ENCODE data around the gene FAM13A. TPM values are rescaled to one million over a fixed set of nuclear protein-coding genes. Genes with fewer than 3 reads are reported as not detected.
A peak's percentile ranks its signal among the peaks of the same experiment; 100 is the strongest.
"Not testable (repeated sequence)": the region's sequence is repeated elsewhere in the genome, so short reads cannot be mapped to it uniquely, and the experiment has no call there.

Gene FAM13A
- total RNA-seq: 10 to 100 TPM; 20.7 to 35.2 TPM
- long read RNA-seq, donor 1, partial matches to known transcripts: 6 of 14 reads
- long read RNA-seq, donor 1, other reads (novel, unspliced or antisense): 8 of 14 reads
- long read RNA-seq, donor 2, partial matches to known transcripts: 8 of 19 reads
- long read RNA-seq, donor 2, other reads (novel, unspliced or antisense): 9 of 19 reads

DNA sequence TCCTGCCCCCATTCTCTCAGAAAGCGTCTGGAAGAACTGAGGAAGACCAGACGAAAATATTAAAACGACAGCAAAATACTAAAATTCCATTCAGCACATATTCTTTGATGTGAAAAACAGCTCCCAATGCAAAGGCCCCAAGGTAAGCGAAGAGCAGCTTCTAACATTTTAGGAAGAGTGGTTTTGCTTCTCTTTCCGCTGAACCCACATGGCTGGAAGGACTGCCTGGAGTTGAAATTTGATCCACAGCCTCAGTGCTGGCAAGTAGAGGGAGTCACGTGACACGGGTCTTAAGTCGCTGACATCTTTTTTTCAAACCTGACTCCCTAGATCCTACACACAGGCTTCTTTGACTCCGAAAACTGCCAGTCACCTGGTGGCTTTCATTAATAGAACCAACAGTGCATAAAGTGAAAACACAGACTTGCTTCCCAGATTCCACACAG, at the start of gene FAM13A:
Gene FAM13A (minus strand): TSS at position 233 of the 446 bp plus-strand sequence. CDS start 221 bp downstream, at position 12.
- intact Hi-C loops (cut with DNase I): no loop called here
- DNase-seq (ENCODE audit: low spot score): peak; percentile 90

DNA sequence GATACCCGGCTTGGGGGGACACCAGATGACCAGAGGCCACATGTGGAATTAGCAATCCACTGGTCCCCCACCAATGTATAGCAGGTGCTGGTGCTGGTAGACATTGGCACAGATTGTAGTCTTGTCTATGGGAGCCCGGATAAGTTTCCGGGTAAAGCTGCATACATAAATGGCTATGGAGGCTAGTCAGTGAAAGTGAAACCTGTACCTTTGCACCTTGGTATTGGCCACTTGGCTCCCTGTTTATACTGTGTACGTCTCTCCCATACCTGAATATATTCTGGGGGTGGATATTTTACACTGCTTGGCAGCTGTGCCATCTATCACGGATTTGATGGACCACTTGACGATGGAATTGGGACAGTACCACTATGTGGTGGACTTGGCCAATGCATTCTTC, 48.7 kb upstream of the FAM13A start:
- no peak for DNase-seq (ENCODE audit: low spot score)
- intact Hi-C loops (cut with DNase I): no loop called here

DNA sequence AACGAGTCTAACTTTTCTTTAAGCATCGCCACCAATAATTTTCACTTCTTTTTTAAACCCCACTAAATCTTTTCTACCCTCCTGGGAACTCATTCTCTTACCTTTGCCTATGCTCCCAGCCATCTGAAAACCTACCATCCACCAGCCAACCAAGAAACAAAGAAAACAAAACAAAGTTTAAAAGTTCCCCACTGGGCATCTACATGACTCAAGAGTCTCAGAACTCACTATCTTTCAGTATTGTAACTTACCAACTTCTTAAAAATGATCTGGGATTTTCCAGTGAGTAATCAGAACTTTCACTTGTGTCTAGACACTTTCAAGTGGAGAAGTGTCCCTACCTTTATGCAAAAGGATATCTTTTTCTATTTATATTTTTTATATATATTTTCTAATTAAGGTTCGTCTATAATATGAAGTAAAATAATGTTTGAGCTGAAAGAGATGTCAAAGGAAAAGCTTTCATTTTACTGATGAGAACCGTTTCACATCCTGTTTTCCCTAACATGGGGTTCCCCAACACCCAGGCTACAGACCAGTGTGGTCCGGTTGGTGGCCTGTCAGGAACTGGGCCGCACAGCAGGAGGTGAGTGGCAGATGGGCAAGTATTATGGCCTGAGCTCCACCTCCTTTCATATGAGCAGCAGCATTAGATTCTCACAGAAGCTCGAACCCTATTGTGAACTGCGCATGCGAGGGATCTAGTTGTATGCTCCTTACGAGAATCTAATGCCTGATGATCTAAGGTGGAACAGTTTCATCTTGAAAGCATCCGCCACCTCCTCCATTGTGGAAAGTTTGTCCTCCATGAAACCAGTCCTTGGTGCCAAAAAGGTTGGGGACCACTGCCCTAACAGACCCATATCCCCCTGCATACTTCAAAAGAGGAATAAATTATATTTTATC, 44.5 kb upstream of the FAM13A start:
- intact Hi-C loops (cut with DNase I): no loop called here
- DNase-seq (ENCODE audit: low spot score): peak; percentile 29

DNA sequence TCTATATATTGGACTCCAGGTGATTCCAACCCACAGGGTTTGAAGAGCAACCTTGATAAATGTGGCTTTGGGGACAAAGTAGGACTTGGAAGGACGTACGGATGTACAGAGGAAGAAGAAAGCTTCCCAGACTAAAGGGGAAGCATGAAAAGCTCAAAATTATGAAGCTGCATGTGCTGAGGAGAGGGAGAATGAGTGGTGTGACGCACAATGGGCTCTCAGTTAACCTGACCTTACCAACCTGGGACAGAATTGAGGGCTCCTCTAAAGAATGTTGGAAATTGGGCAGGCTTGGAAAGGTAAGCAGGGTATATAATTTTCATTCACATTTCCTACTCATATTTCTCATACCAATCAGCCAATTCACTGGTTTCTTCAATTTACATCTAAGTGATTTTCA, 43.9 kb upstream of the FAM13A start:
- intact Hi-C loops (cut with DNase I): no loop called here
- no peak for DNase-seq (ENCODE audit: low spot score)

DNA sequence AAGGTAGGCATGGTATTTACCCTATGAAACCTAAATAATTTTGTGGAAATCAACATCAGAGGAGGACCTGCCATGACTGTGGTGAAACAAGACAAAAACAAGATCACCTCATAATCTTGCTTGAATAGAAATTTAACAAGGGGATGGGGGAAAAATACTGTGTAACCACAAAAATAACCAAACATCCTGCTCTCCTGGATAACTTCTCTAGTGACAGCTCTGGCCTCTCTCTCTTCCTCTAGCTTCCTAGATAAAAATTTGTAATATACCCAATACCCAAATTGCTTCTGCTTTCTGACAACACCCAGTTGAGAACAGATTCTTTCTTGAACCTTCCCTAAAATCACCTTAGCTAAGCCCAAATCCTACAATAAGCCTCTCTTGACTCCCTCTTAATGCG, 42.5 kb upstream of the FAM13A start:
- intact Hi-C loops (cut with DNase I): no loop called here
- DNase-seq (ENCODE audit: low spot score): no peak

DNA sequence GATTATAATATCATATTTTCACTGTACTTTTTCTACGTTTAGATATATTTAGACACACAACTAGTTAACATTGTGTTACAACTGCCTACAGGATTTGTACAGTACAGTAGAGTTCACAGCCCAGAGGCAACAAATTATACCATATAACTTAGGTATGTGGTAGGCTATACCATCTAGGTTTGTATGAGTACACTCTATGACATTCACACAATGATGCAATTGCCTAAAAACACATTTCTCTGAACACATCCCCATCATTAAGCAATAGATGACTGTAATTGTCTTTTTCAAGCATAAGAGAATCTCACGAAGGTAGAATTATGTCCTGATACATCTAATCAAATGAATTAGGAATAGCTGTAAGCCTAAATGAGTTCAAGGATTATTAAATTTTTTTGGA, 42.0 kb upstream of the FAM13A start:
- intact Hi-C loops (cut with DNase I): no loop called here
- DNase-seq (ENCODE audit: low spot score): no peak

DNA sequence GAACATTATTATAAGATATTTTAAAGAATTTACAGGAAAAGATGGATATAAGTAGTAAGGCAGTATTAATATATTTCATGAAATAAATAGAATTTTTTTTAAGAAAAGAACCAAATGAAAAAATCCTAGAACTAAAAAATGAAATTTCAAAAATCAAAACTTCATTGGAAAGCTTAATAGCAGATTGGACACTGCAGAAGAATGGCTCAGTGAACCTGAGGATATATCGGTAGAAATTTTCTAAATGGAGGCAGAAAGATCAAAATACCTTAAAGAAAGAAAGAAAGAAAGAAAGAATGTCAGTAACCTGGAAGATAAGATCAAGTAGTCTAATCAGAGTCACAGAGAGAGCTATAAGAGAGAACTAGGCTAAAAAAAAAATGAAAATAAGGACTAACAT, 21.3 kb upstream of the FAM13A start:
- intact Hi-C loops (cut with DNase I): no loop called here
- no peak for DNase-seq (ENCODE audit: low spot score)

DNA sequence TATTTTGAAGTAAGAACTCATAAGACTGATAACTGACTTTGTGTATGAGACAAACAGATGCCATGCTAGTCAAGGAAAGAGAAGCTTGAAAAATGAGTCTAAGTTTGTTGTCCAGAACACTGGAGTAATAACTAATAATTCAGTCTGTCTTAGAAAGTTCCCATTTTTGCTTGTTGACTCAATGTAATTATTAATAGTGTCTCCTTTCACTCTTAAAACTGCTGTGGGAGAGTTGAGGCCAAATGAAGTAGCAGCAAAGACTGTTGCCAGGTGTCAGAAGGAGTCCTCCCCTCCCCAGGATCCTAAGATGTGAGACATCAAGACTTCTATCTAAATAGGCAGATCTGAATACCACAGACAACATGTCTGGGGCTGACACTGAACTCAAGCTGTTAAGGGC, 20.8 kb upstream of the FAM13A start:
- intact Hi-C loops (cut with DNase I): no loop called here
- no peak for DNase-seq (ENCODE audit: low spot score)

DNA sequence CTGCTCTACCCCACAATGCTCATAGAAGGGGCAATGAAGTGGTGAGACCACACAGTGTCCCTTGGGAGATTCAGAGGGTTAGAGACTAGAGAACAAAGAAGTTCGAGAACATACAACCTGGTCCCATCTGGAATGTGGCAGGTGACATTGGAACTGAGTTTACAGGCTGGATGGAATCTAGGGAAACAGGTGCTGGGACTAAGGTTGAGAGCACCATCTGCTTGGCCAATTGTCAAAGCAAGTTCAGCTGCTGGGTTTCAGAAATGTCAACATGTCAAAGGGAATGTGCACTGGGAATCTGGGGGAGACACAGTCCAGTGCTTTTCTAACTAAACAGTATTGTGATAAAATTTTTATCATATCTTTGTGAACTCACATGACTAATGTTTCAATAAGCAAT, 15.9 kb upstream of the FAM13A start:
- no peak for DNase-seq (ENCODE audit: low spot score)
- intact Hi-C loops (cut with DNase I): no loop called here

DNA sequence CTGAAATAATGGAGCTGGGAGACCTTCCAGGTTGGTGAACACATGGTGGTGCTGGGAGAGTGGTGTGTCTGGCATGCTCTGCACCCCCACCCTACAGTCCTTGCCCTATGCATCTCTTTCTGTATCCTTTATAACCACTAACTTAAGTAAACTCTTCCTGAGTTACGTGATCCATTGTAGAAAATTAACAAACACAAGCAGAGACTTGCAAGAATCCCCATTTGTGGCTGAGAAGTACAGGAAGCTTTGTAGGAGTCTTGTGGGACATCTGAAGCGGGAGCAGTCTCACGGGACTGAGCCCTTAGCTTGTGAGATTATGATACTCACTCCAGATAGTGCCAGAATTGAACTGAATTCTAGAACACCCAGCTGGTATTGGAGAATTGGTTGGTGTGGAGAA, 14.3 kb upstream of the FAM13A start:
- DNase-seq (ENCODE audit: low spot score): no peak
- intact Hi-C loops (cut with DNase I): no loop called here

DNA sequence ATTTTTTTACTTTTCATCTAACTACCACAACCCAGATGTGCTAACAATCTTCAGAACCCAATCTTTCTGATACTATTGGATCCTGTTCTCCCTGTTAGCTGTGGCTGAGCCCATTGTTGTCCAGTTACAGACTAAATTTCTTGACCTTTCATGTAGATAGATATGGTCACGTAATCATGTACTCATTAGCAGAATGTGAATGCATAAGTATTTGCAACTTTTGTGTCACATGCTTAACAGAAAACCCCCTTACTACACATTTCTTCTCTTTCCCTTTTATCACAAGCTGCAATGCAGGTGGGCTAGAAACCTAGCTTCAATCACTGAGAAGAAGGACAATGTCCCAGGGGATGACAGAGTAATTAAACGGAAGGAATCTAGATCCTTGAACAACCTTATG, 13.1 kb upstream of the FAM13A start:
- DNase-seq (ENCODE audit: low spot score): no peak
- intact Hi-C loops (cut with DNase I): no loop called here

DNA sequence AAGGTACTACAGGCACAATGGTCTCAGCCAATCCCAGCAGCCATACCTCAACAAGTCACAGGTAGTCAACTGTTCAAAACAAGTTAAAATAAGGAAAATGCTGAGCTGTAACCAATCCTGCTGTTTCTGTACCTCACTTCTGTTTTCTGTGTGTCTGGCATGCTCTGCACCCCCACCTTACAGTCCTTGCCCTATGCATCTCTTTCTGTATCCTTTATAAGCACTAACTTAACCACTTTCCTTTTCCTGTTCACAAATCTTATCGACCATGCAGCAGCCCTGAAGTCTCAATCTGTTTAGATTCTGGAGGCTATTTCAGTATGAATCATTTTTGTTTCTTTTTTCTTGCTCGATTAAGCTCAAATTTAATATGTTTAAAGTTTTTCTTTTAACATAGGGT, 12.5 kb upstream of the FAM13A start:
- intact Hi-C loops (cut with DNase I): no loop called here
- no peak for DNase-seq (ENCODE audit: low spot score)

DNA sequence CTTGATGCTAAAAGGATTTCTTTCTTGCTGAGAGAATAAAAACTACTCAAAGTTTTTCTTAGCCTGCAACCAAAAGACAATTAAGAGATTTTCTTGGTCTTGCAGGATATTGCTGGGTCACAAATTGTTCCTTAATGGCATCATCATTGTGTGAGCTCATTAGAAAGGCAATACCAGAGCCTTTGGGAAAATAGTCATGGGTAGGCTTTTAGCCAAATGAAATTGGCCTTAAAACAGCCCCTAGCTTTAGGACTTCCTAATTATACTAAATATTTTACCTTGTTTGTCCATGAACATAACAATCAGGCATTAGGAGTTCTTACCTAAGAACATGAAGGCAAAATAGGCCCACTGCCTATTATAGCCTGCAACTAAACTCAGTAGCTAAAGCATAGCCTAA, 10.4 kb upstream of the FAM13A start:
- intact Hi-C loops (cut with DNase I): no loop called here

DNA sequence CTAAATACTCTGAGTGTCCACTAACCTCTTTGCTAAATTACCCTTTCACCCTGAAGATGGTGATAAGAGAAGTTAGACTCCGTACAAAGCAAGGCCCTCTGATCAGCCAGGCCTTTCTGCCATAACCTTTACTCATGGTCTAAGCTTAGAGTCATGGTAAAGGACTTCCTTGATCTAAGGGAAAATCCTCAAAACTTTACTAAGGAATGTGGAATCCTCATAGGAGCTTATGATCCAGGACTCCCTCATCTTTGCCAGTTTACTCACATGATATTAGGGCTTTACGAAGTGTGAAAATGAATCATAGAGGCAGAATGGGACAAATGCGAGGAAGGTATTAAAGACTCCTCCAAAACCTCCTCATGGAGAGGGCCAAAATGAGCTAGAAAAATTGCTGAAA, 7.9 kb upstream of the FAM13A start:
- no peak for DNase-seq (ENCODE audit: low spot score)
- intact Hi-C loops (cut with DNase I): no loop called here

More for the DNA sequence above, 10.4 kb upstream of the FAM13A start:
- no peak for DNase-seq (ENCODE audit: low spot score)

DNA sequence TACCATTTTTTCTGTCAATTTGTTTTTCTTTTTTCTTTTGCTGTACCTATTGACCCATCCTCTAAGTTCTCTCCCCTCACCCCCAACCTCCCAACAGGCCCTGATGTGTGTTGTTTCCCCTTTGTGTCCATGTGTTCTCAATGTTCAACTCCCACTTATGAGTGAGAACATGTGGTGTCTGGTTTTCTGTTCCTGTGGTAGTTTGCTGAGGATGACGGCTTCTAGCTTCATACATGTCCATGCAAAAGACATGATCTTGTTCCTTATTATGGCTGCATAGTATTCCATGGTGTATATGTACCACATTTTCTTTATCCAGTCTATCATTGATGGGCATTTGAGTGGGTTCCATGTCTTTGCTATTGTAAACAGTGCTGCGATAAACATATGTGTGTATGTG, 859 bp upstream of the FAM13A start:
- DNase-seq (ENCODE audit: low spot score); intact Hi-C loops (cut with DNase I): not testable (repeated sequence)

DNA sequence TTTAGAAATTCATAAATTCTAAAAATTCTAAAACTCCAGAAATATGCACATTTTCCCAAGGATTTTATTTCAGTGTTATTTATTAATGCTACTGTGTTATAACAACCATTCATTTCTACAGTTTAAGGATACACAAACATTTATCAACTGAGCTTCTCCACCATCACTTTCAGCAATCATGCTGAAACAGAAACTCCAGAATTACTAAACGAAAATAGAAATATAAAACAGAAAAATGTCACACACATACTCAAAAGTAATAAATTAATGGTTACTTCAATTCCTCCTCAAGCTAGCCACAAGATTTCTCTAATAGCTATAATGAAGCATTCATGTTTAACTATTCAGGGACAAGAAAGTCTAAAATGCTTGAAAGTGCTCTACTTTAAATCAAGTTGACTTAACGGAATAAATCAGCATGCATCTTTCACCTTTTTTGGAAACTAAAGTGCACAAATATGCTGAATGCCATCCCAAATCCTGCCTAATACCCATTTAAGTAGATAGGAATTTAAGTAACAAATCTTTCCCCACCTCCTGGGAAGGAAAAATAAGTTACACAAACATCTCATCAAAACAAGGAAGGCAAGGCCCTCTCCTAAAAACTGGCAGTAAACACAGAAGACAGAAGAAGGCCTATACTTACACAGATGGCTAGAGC, 563 bp downstream of the FAM13A start:
- no peak for DNase-seq (ENCODE audit: low spot score)
- intact Hi-C loops (cut with DNase I): no loop called here

DNA sequence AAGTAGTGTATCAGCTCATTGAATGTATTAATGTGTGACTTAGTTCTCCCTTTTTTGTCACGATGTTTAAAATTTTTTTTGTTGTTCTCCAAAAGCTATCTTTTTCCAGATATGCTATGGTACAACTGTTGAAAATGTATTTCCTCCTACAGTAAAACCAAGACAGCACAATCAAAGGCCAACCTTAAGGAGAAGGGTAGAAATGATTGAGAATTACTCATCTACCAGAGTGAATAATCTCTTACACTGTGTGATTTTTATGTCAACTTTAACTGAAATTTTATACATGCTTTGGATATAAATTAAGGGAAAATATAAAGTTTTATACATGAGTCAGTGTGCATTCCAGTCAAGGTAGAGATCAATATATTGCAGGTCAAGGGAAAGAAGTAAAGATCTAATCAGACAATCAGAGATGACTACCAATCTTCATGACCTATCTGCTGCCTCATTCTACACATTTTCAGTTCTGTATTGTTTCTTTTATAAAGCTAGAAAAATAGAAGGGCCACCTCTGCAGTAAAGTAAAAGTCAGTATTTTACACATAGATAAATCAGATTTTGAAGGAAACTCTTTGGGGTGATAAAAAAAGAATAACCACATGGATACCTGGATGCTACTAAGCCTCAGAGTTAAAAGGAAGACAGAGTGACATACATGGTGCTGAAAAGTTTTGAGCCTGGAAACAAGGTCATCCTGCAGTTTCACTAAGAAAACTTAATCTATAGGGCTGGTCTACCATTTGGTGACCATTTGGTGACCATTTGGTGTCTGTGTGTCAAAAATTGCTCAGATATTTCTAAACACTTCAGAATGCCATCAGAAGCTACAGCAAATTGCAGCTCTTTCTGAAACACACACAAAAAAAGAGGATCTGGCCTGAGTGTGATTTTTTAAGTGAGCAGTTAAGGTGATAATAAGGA, 1.6 kb downstream of the FAM13A start:
- intact Hi-C loops (cut with DNase I): no loop called here
- DNase-seq (ENCODE audit: low spot score): no peak

DNA sequence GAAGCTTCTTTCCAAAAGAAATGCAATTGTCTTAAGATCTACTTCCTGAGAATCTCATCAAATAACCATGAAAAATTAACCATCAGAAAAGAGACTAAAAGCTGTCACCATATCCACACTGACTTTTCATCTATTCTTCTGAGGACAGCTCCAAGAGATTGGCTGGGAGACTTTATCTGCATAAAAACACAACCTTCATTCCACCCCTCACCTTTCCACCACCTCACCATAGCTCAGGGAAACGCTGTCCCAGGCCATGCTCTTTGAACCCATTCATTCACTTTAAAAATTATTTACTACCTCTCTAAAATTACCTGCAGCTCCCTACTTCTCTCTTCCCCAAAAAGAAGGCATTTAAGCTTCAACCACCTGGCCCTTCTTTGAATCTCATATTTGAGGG, 2.4 kb downstream of the FAM13A start:
- no peak for DNase-seq (ENCODE audit: low spot score)
- intact Hi-C loops (cut with DNase I): no loop called here

DNA sequence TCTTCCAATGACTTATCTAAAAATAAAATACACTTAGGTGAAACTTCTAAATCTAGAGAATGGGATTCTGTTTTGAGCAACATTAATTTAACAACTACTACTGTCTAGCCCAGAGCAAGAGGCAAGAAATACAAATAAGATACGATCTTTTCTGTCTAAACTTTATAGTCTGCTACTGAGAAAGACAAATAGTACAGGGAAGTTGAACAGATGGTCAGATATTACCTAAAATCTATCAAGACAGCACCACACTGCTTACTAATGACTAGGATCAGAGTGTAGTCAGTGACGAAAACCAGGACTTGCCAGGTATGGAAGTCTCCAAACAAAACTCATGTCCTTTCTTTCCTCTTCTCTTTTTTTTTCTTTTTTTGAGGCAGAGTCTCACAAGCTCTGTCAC, 7.1 kb downstream of the FAM13A start:
- DNase-seq (ENCODE audit: low spot score): no peak
- intact Hi-C loops (cut with DNase I): no loop called here

Data from posterior vena cava (tissue), 2 donors.